Spleen (tissue), 7 donors: ENCODE measurements around the gene DNAI2.

Experiments
- POLR2A ChIP-seq, 3 donors: fragments of 450-650 bp; IDR thresholded peaks; one replicate each; pipeline ENCODE4 v1.5.1; 2017; ENCODE audit warnings: antibody characterized with exemption in 3 of 3, mild to moderate bottlenecking in 1 of 3
- TF ChIP-seq, protein P1 (sequence below), 11 experiments: fragments of 200-600 bp in 7 of 11; fragments of 450-650 bp in 4 of 11; sonication (generic) in 4 of 11; IDR thresholded peaks in 8 of 11; conservative IDR thresholded peaks in 3 of 11; 1 replicate in 7 of 11; 2 replicates in 4 of 11; pipeline versions ENCODE4 v1.4.0 to v1.8.0; 2016 to 2021; ENCODE audit warnings: antibody characterized with exemption in 11 of 11, inconsistent platforms in 4 of 11, mild to moderate bottlenecking in 1 of 11
- donor health status: DM: no; HTN: no; CAD: no; lungs with moderate emphysema.
- donor health status: DM: no; HTN: no; CAD: no.
- donor health status: DM: no; HTN: no; CAD: no.

DNA sequence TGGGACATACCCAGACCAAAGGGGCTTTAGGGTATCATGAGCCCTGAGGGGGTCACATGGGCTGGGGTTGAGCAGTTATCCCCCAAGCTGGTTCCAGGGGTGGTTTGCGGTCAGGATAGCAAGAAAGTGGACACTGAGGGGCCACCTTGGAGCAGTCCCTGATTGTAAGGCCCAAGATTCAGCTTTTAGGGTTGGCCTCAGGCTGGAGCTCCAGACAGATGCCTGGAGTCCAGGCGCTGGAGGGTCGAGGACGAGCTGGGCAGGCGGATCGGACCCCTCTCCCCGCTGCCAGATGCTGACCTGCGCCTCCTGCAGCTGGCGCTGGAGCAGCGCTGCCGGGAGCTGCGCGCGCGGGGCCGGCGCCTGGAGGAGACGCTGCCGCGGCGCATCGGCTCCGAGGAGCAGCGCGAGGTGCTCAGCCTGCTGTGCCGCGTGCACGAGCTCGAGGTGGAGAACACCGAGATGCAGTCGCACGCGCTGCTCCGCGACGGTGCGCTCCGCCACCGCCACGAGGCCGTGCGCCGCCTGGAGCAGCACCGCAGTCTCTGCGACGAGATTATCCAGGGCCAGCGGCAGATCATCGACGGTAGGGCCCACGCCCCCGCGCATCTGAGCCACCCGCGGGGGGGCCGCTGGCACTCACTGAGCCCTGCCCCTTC lies 77.6 kb downstream of the DNAI2 start:
- TF ChIP-seq, protein P1, sequence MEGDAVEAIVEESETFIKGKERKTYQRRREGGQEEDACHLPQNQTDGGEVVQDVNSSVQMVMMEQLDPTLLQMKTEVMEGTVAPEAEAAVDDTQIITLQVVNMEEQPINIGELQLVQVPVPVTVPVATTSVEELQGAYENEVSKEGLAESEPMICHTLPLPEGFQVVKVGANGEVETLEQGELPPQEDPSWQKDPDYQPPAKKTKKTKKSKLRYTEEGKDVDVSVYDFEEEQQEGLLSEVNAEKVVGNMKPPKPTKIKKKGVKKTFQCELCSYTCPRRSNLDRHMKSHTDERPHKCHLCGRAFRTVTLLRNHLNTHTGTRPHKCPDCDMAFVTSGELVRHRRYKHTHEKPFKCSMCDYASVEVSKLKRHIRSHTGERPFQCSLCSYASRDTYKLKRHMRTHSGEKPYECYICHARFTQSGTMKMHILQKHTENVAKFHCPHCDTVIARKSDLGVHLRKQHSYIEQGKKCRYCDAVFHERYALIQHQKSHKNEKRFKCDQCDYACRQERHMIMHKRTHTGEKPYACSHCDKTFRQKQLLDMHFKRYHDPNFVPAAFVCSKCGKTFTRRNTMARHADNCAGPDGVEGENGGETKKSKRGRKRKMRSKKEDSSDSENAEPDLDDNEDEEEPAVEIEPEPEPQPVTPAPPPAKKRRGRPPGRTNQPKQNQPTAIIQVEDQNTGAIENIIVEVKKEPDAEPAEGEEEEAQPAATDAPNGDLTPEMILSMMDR (IDR thresholded peaks at IDR 0.05 in 8 of 11, conservative IDR thresholded peaks at IDR 0.05 in 3 of 11) = no peak
- TF ChIP-seq POLR2A (IDR thresholded peaks at IDR 0.05) = no peak
